Measurements from ENCODE around the gene LGR6.
"Not testable (repeated sequence)": the region's sequence is repeated elsewhere in the genome, so short reads cannot be mapped to it uniquely, and the experiment has no call there.

The LGR6 gene

GRCh38 chr1:202164271-202165037 is 29.1 kb upstream of the LGR6 start:
- no peak for DNase-seq (ENCODE audit: low read depth, low spot score)
- Histone ChIP-seq H3K9ac (ENCODE audit: insufficient read length, low read depth) (peak overlapping the region; percentile 6), H3K4me3 (ENCODE audit: insufficient read length, low read depth) (no peak overlapping the region), H3K27me3 (ENCODE audit: insufficient read depth, insufficient read length) (peaks cover 2% of the 10 kb centered on the region), H3K36me3 (ENCODE audit: insufficient read depth, insufficient read length, low read length) (no peaks in the 10 kb centered on the region), H3K4me1 (ENCODE audit: insufficient read depth, insufficient read length) (peaks cover 75% of the 10 kb centered on the region), H3K9me3 (ENCODE audit: insufficient read depth, low read length) (no peaks in the 10 kb centered on the region)
- TF ChIP-seq YY1 (IDR thresholded peaks at IDR 0.05; ENCODE audit: insufficient read depth, insufficient read length), result no peak
- TF ChIP-seq ZNF274 (IDR thresholded peaks at IDR 0.05; ENCODE audit: low read depth, low read length), result no peak
- TF ChIP-seq SUZ12 (IDR thresholded peaks at IDR 0.05; ENCODE audit: extremely low read depth, insufficient read depth, insufficient read length), result no peak

- no peaks in the 10 kb centered on the region for H3K9me3 ChIP-seq (ENCODE audit: insufficient read depth, low read length)
- H3K4me3 ChIP-seq (ENCODE audit: insufficient read length, low read depth), result no peak overlapping the region
- peaks cover 3% of the 10 kb centered on the region for H3K27me3 ChIP-seq (ENCODE audit: insufficient read depth, insufficient read length)
- no peaks in the 10 kb centered on the region for H3K36me3 ChIP-seq (ENCODE audit: insufficient read depth, insufficient read length, low read length)
- TF ChIP-seq SUZ12 (IDR thresholded peaks at IDR 0.05; ENCODE audit: extremely low read depth, insufficient read depth, insufficient read length) (no peak), YY1 (IDR thresholded peaks at IDR 0.05; ENCODE audit: insufficient read depth, insufficient read length) (no peak), ZNF274 (IDR thresholded peaks at IDR 0.05; ENCODE audit: low read depth, low read length) (no peak)
- no peak for DNase-seq (ENCODE audit: low read depth, low spot score)
- H3K9ac ChIP-seq (ENCODE audit: insufficient read length, low read depth), result no peak overlapping the region
- peaks cover 66% of the 10 kb centered on the region for H3K4me1 ChIP-seq (ENCODE audit: insufficient read depth, insufficient read length)
These were observed 28.2 kb upstream of the LGR6 start for GRCh38 chr1:202165267-202165941.

DNA sequence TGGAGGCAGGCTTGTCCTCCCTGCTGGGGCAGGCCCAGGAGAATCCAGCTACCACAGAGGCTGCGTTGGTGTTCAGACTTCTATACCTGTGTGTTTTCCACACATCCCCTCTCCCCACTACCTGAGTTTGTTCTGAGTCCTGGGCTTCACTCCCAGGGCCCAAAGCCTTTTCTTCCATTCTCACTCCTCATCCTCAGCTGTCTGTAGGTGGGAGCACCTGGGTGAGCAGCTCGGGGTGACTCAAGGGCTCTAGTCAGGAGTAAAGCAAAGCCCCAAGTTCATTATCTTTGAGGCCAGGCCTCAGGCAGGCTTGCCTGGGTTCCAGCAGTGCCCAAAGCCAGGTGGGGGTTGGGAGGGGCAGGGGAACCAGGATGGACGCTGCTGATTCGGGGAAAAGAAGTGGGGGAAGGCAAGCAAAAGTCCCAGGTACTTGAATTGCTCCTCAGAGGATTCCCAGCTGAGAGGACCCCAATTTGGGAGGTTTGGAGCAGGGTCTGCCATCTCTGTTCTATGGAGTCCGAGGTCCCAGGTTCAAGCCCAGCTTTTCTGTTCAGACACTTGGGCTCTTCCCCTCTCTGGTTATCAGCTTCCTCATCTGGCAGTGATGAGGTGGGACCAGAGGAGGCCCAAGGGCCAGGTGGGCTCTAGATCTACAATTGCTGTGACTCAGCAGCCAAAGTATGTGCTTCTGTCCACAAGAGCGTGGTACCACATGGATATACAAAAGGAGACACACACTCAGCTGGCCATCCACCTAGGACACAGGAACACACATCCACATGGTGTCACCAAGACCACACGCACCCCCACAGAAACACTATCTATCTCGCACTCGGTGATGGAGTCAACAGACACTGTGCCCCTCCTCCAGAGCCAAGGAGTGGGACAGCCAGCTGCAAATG is 27.4 kb upstream of the LGR6 start:
- DNase-seq (ENCODE audit: low read depth, low spot score), result no peak
- H3K9ac ChIP-seq (ENCODE audit: insufficient read length, low read depth), result peak overlapping the region; percentile 53
- H3K4me3 ChIP-seq (ENCODE audit: insufficient read length, low read depth), result no peak overlapping the region
- H3K4me1 ChIP-seq (ENCODE audit: insufficient read depth, insufficient read length), result peaks cover 59% of the 10 kb centered on the region
- H3K9me3 ChIP-seq (ENCODE audit: insufficient read depth, low read length), result no peaks in the 10 kb centered on the region
- H3K27me3 ChIP-seq (ENCODE audit: insufficient read depth, insufficient read length), result peaks cover 3% of the 10 kb centered on the region
- no peaks in the 10 kb centered on the region for H3K36me3 ChIP-seq (ENCODE audit: insufficient read depth, insufficient read length, low read length)
- no peak for TF ChIP-seq ZNF274 (IDR thresholded peaks at IDR 0.05; ENCODE audit: low read depth, low read length)
- no peak for TF ChIP-seq YY1 (IDR thresholded peaks at IDR 0.05; ENCODE audit: insufficient read depth, insufficient read length)
- TF ChIP-seq SUZ12 (IDR thresholded peaks at IDR 0.05; ENCODE audit: extremely low read depth, insufficient read depth, insufficient read length), result no peak

- not testable (repeated sequence) for DNase-seq (ENCODE audit: low read depth, low spot score); H3K27me3 ChIP-seq (ENCODE audit: insufficient read depth, insufficient read length); H3K4me3 ChIP-seq (ENCODE audit: insufficient read length, low read depth); H3K9me3 ChIP-seq (ENCODE audit: insufficient read depth, low read length); H3K9ac ChIP-seq (ENCODE audit: insufficient read length, low read depth); H3K36me3 ChIP-seq (ENCODE audit: insufficient read depth, insufficient read length, low read length)
- peaks cover 52% of the 10 kb centered on the region for H3K4me1 ChIP-seq (ENCODE audit: insufficient read depth, insufficient read length)
These were observed 26.5 kb upstream of the LGR6 start for GRCh38 chr1:202167054-202167453.

DNA sequence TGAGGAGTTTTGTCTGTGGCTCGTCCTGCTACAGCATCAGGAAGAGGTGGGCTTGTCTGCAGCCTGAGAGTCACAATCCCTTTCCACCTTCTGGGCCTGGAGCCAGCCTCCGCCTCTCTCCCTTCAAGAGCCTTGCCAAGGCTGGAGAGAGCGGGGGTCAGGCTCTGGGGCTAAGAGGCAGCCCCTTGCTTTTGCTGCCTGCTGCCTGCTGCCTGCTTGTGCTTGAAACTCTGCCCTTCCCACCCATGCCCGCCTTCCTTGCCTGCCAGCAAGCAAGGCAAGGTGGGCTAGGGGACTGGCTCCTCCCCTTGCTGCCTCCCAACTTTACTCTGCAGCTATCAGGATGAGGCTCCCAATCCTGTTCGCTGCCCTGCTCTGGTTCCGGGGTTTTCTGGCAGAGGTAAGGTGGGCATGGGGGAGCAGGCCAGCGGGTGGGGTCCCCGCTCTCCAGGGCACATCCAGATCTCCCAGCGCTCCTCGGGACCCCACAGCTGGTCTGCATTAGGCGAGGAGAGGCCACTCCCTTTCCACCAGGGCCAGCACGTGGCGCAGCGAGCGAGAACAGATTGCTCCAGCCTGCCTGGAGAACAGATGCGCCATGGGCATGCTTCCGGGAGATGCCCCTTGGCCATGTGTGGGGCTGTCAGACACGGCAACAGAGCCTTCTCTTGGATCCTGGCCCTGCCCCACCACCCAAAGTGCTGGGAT is 25.7 kb upstream of the LGR6 start:
- Histone ChIP-seq H3K36me3 (ENCODE audit: insufficient read depth, insufficient read length, low read length) (no peaks in the 10 kb centered on the region), H3K9me3 (ENCODE audit: insufficient read depth, low read length) (no peaks in the 10 kb centered on the region), H3K9ac (ENCODE audit: insufficient read length, low read depth) (no peak overlapping the region), H3K27me3 (ENCODE audit: insufficient read depth, insufficient read length) (peaks cover 3% of the 10 kb centered on the region), H3K4me3 (ENCODE audit: insufficient read length, low read depth) (no peak overlapping the region), H3K4me1 (ENCODE audit: insufficient read depth, insufficient read length) (peaks cover 44% of the 10 kb centered on the region)
- DNase-seq (ENCODE audit: low read depth, low spot score), result no peak
- no peak for TF ChIP-seq SUZ12 (IDR thresholded peaks at IDR 0.05; ENCODE audit: extremely low read depth, insufficient read depth, insufficient read length)
- TF ChIP-seq ZNF274 (IDR thresholded peaks at IDR 0.05; ENCODE audit: low read depth, low read length), result no peak
- no peak for TF ChIP-seq YY1 (IDR thresholded peaks at IDR 0.05; ENCODE audit: insufficient read depth, insufficient read length)

- DNase-seq (ENCODE audit: low read depth, low spot score), result no peak
- peaks cover 34% of the 10 kb centered on the region for H3K4me1 ChIP-seq (ENCODE audit: insufficient read depth, insufficient read length)
- H3K27me3 ChIP-seq (ENCODE audit: insufficient read depth, insufficient read length), result peaks cover 3% of the 10 kb centered on the region
- no peaks in the 10 kb centered on the region for H3K9me3 ChIP-seq (ENCODE audit: insufficient read depth, low read length)
- H3K9ac ChIP-seq (ENCODE audit: insufficient read length, low read depth), result no peak overlapping the region
- no peaks in the 10 kb centered on the region for H3K36me3 ChIP-seq (ENCODE audit: insufficient read depth, insufficient read length, low read length)
- TF ChIP-seq SUZ12 (IDR thresholded peaks at IDR 0.05; ENCODE audit: extremely low read depth, insufficient read depth, insufficient read length) (no peak), YY1 (IDR thresholded peaks at IDR 0.05; ENCODE audit: insufficient read depth, insufficient read length) (no peak), ZNF274 (IDR thresholded peaks at IDR 0.05; ENCODE audit: low read depth, low read length) (no peak)
- H3K4me3 ChIP-seq (ENCODE audit: insufficient read length, low read depth), result no peak overlapping the region
These were observed 24.7 kb upstream of the LGR6 start for GRCh38 chr1:202168861-202169260.

Data from NT2/D1 (cell line).